IMR-90 (cell line): ENCODE data around the gene TMEM218. TPM values are rescaled to one million over a fixed set of nuclear protein-coding genes. Genes with fewer than 3 reads are reported as not detected.

ENCODE experiments used
- ATAC-seq: fragments of 200-7000 bp; cut with Tn5 transposase; 2 replicates; pipeline ENCODE4 v1.9.1; 2020; ENCODE audit warnings: low read depth, mild to moderate bottlenecking, moderate library complexity
- BruUV-seq: library from RNA; stranded (reverse); fragments of 400-500 nt; replicated peaks from 2 replicates; lab custom pipeline; 2021; lab: Mats Ljungman, UMichigan
- CTCF ChIA-PET: fragments of 300-600 bp; formaldehyde crosslinking; extraction: SDS; loops from one replicate; lab custom pipeline; 2021; ENCODE audit warnings: antibody characterized with exemption; lab: Yijun Ruan, JAX
- POLR2A ChIA-PET: fragments of 300-600 bp; sonication (Branson Sonifier 250); formaldehyde crosslinking; loops from one replicate; lab custom pipeline; 2022; ENCODE audit warnings: antibody characterized with exemption; ENCODE audit not compliant: unreplicated experiment; lab: Charles Lee
- DNase-seq: peaks from one replicate; pipeline ENCODE4 v3.0.0; 2013
- H2AFZ ChIP-seq: replicated peaks from 2 replicates; pipeline ENCODE3; 2013; ENCODE audit warnings: low read length, mild to moderate bottlenecking; ENCODE audit not compliant: poor library complexity
- H2AK5ac ChIP-seq: 2 replicates; pipeline ENCODE4 v1.6.1; 2013; ENCODE audit warnings: low read depth, low read length, inconsistent platforms
- H2AK9ac ChIP-seq: replicated peaks from 2 replicates; pipeline ENCODE3; 2013; ENCODE audit warnings: mild to moderate bottlenecking, low read depth, low read length, moderate library complexity; ENCODE audit not compliant: poor library complexity
- H2BK120ac ChIP-seq: 2 replicates; pipeline ENCODE4 v1.6.1; 2013; ENCODE audit warnings: low read depth, low read length, inconsistent platforms
- H2BK15ac ChIP-seq: 3 replicates; pipeline ENCODE4 v1.6.1; 2013; ENCODE audit warnings: low read depth, low read length, inconsistent platforms
- H2BK20ac ChIP-seq: 2 replicates; pipeline ENCODE4 v1.6.1; 2013; ENCODE audit warnings: low read depth, mild to moderate bottlenecking, inconsistent platforms, low read length, moderate library complexity
- H2BK5ac ChIP-seq: 2 replicates; pipeline ENCODE4 v1.6.1; 2013; ENCODE audit warnings: mild to moderate bottlenecking, low read depth, low read length, inconsistent platforms; ENCODE audit not compliant: poor library complexity, severe bottlenecking
- H3K14ac ChIP-seq: replicated peaks from 2 replicates; pipeline ENCODE4 v1.6.1; 2013; ENCODE audit warnings: low read depth, low read length, inconsistent platforms
- H3K18ac ChIP-seq: 2 replicates; pipeline ENCODE4 v1.6.1; 2013; ENCODE audit warnings: low read depth, low read length, control low read depth
- H3K23ac ChIP-seq: 2 replicates; pipeline ENCODE4 v1.6.1; 2013; ENCODE audit warnings: low read depth, low read length, inconsistent platforms
- H3K27ac ChIP-seq: 2 replicates; pipeline ENCODE4 v1.5.1; 2013; ENCODE audit warnings: mild to moderate bottlenecking, control low read depth, low read length; ENCODE audit not compliant: insufficient read depth
- H3K27me3 ChIP-seq: 2 replicates; pipeline ENCODE4 v1.6.1; 2013; ENCODE audit warnings: low read length; ENCODE audit not compliant: control insufficient read depth, insufficient read depth
- H3K36me3 ChIP-seq: 2 replicates; pipeline ENCODE4 v1.6.1; 2013; ENCODE audit warnings: low read length, mixed read lengths; ENCODE audit not compliant: control insufficient read depth, insufficient read depth
- H3K4ac ChIP-seq: 2 replicates; pipeline ENCODE4 v1.6.1; 2013; ENCODE audit warnings: low read depth, low read length, inconsistent platforms
- H3K4me1 ChIP-seq: 2 replicates; pipeline ENCODE4 v1.6.1; 2013; ENCODE audit warnings: low read length, mixed read lengths; ENCODE audit not compliant: control insufficient read depth, insufficient read depth
- H3K4me2 ChIP-seq: 2 replicates; pipeline ENCODE4 v1.6.1; 2013; ENCODE audit warnings: low read depth, mild to moderate bottlenecking, control low read depth, low read length, moderate library complexity
- H3K4me3 ChIP-seq: 2 replicates; pipeline ENCODE4 v1.5.1; 2013; ENCODE audit warnings: low read depth, mild to moderate bottlenecking, control low read depth, low read length, moderate library complexity; ENCODE audit not compliant: insufficient read depth
- H3K56ac ChIP-seq: 2 replicates; pipeline ENCODE4 v1.6.1; 2013; ENCODE audit warnings: low read length, inconsistent platforms; ENCODE audit not compliant: insufficient read depth; ENCODE audit errors: extremely low read depth
- H3K79me1 ChIP-seq, 2 experiments: 2 replicates each; pipeline ENCODE4 v1.6.1; 2013; ENCODE audit warnings: low read length in 2 of 2, inconsistent platforms in 1 of 2, low read depth in 1 of 2
- H3K9ac ChIP-seq: 2 replicates; pipeline ENCODE4 v1.6.1; 2013; ENCODE audit warnings: low read depth, low read length, control low read depth
- H3K9me1 ChIP-seq: 2 replicates; pipeline ENCODE4 v1.6.1; 2013; ENCODE audit warnings: low read length, inconsistent platforms; ENCODE audit not compliant: insufficient read depth
- H3K9me3 ChIP-seq: 2 replicates; pipeline ENCODE4 v1.6.1; 2013; ENCODE audit warnings: low read length; ENCODE audit not compliant: control insufficient read depth, insufficient read depth
- H4K20me1 ChIP-seq: 2 replicates; pipeline ENCODE4 v1.6.1; 2013; ENCODE audit warnings: low read length, inconsistent platforms; ENCODE audit not compliant: insufficient read depth
- H4K5ac ChIP-seq: 2 replicates; pipeline ENCODE4 v1.6.1; 2013; ENCODE audit warnings: mild to moderate bottlenecking, low read depth, low read length, control low read depth
- H4K8ac ChIP-seq, 2 experiments: 2 replicates each; pipeline ENCODE4 v1.6.1; 2013; ENCODE audit warnings: low read depth in 2 of 2, low read length in 2 of 2, control low read depth in 1 of 2, inconsistent platforms in 1 of 2
- H4K91ac ChIP-seq: 2 replicates; pipeline ENCODE4 v1.6.1; 2013; ENCODE audit warnings: low read depth, low read length, inconsistent platforms; ENCODE audit not compliant: insufficient read depth
- BHLHE40 ChIP-seq: fragments of 150-350 bp; IDR thresholded peaks from 2 replicates; pipeline ENCODE4 v1.6.1; 2016; ENCODE audit warnings: mild to moderate bottlenecking, low read depth, low read length
- CEBPB ChIP-seq: IDR thresholded peaks from 2 replicates; pipeline ENCODE4 v1.6.1; 2012; ENCODE audit warnings: low read depth, low read length, improper control_type of control experiment
- CHD1 ChIP-seq: IDR thresholded peaks from 2 replicates; pipeline ENCODE4 v1.6.1; 2012; ENCODE audit warnings: low read depth, low read length, improper control_type of control experiment
- FOS ChIP-seq: fragments of 150-350 bp; IDR thresholded peaks from 2 replicates; pipeline ENCODE4 v1.6.1; 2016; ENCODE audit warnings: low read depth, low read length
- MAFK ChIP-seq: IDR thresholded peaks from 2 replicates; pipeline ENCODE4 v1.6.1; 2012; ENCODE audit warnings: low read depth, low read length, improper control_type of control experiment
- MAZ ChIP-seq: IDR thresholded peaks from 2 replicates; pipeline ENCODE4 v1.6.1; 2012; ENCODE audit warnings: low read depth, mild to moderate bottlenecking, low read length, improper control_type of control experiment, moderate library complexity, borderline replicate concordance
- MXI1 ChIP-seq: IDR thresholded peaks from 2 replicates; pipeline ENCODE4 v1.6.1; 2012; ENCODE audit warnings: low read depth, mild to moderate bottlenecking, low read length, moderate library complexity, borderline replicate concordance
- RAD21 ChIP-seq: IDR thresholded peaks from 2 replicates; pipeline ENCODE4 v1.6.1; 2012; ENCODE audit warnings: low read length, improper control_type of control experiment
- RCOR1 ChIP-seq: IDR thresholded peaks from 2 replicates; pipeline ENCODE4 v1.6.1; 2012; ENCODE audit warnings: mild to moderate bottlenecking, low read length, improper control_type of control experiment; ENCODE audit not compliant: insufficient replicate concordance
- RFX5 ChIP-seq: IDR thresholded peaks from 2 replicates; pipeline ENCODE4 v1.8.0; 2012; ENCODE audit warnings: low read depth, mild to moderate bottlenecking, low read length, moderate library complexity
- SMC3 ChIP-seq: fragments of 150-350 bp; IDR thresholded peaks from 2 replicates; pipeline ENCODE4 v1.6.1; 2016; ENCODE audit warnings: low read depth, mild to moderate bottlenecking, antibody characterized with exemption, low read length, moderate library complexity
- WGBS, 2 experiments: methylation state at CpG; one replicate each; pipeline versions ENCODE4 v1.1.5 to v1.1.7; 2013; ENCODE audit warnings: missing lambda C conversion rate in 2 of 2; ENCODE audit not compliant: insufficient read length in 1 of 2; ENCODE audit errors: extremely low coverage in 2 of 2; 5-methylcytosine and 5-hydroxymethylcytosine counted together
- dilution Hi-C: fragments of 300-500 bp; cut with HindIII; formaldehyde crosslinking; loops from one replicate; pipeline ENCODE4 v1.14.3; 2018; ENCODE audit warnings: low sequenced_read_pairs; ENCODE audit not compliant: unreplicated experiment
- in situ Hi-C: fragments of 300-500 bp; cut with MboI; formaldehyde crosslinking; loops from 3 replicates; pipeline ENCODE4 v1.14.3; 2019; ENCODE audit warnings: low sequenced_read_pairs, inconsistent platforms, mixed read lengths
- intact Hi-C: fragments of 100-400 bp; cut with micrococcal nuclease; formaldehyde crosslinking; loops from 2 replicates; pipeline ENCODE4 v1.10.0; 2022
- polyA plus RNA-seq, 3 experiments: library from polyadenylated mRNA; depleted of rRNA; stranded (reverse); fragments of >200 nt; gene quantifications; 2 replicates each; pipeline ENCODE4 v1.2.3, GENCODE V29; 2012; ENCODE audit warnings: low replicate concordance in 1 of 3
- total RNA-seq: library from RNA; depleted of rRNA; stranded (reverse); fragments of >200 nt; gene quantifications from 2 replicates; pipeline ENCODE4 v1.2.3, GENCODE V29; 2012
- TF ChIP-seq, protein P1 (sequence below): fragments of 150-350 bp; IDR thresholded peaks from 2 replicates; pipeline ENCODE4 v1.6.1; 2016; ENCODE audit warnings: low read depth, mild to moderate bottlenecking, low read length, moderate library complexity, borderline replicate concordance
- TF ChIP-seq, protein P2 (sequence below): fragments of 150-350 bp; IDR thresholded peaks from 2 replicates; pipeline ENCODE4 v1.6.1; 2017; ENCODE audit warnings: mild to moderate bottlenecking, antibody characterized with exemption, low read length, low read depth
- TF ChIP-seq, protein P3 (sequence below): conservative IDR thresholded peaks from 2 replicates; pipeline ENCODE4 v1.5.1; 2012; ENCODE audit warnings: mild to moderate bottlenecking, low read depth, low read length, improper control_type of control experiment

The TMEM218 gene
- total and polyA plus RNA-seq, 2 of the 4 experiments (the other 2 are of a cell fraction) = 19.4 to 23.0 TPM

DNA sequence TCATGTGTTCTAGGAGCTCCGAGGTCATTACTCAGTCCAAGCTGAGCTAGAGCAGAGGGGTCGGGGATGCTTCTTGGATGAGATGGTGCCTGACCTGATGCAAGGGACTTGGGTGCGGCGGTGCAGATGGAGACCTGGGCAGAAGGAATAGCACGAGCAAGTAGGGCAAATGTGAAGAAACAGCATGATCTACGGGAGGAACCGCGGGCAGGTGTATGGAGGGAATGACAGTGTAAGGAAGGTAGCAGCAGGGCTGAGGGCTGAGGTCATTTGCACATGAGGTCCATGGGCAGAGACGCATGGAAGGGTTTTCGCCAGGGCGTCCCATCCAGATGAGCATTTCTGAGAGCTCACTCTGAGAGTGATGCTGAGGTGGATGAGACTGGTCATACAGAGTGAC is 33.4 kb downstream of the TMEM218 start:
- in situ Hi-C loops = no loop called here

More for the DNA sequence above, 33.4 kb downstream of the TMEM218 start:
- H3K56ac ChIP-seq = no peak overlapping the region
- no peak overlapping the region for H3K4me3 ChIP-seq
- peak overlapping the region; percentile 39 for H2AK9ac ChIP-seq
- POLR2A ChIA-PET = no interaction called here
- H3K27ac ChIP-seq = no peak overlapping the region
- TF ChIP-seq, protein P1, sequence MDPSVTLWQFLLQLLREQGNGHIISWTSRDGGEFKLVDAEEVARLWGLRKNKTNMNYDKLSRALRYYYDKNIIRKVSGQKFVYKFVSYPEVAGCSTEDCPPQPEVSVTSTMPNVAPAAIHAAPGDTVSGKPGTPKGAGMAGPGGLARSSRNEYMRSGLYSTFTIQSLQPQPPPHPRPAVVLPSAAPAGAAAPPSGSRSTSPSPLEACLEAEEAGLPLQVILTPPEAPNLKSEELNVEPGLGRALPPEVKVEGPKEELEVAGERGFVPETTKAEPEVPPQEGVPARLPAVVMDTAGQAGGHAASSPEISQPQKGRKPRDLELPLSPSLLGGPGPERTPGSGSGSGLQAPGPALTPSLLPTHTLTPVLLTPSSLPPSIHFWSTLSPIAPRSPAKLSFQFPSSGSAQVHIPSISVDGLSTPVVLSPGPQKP = no peak
- no peak for TF ChIP-seq RAD21
- no peak for TF ChIP-seq SMC3
- TF ChIP-seq CHD1 = no peak
- no peak for TF ChIP-seq BHLHE40
- no peak for TF ChIP-seq MAFK
- TF ChIP-seq CEBPB = no peak
- TF ChIP-seq, protein P2, sequence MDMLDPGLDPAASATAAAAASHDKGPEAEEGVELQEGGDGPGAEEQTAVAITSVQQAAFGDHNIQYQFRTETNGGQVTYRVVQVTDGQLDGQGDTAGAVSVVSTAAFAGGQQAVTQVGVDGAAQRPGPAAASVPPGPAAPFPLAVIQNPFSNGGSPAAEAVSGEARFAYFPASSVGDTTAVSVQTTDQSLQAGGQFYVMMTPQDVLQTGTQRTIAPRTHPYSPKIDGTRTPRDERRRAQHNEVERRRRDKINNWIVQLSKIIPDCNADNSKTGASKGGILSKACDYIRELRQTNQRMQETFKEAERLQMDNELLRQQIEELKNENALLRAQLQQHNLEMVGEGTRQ = no peak
- TF ChIP-seq, protein P3, sequence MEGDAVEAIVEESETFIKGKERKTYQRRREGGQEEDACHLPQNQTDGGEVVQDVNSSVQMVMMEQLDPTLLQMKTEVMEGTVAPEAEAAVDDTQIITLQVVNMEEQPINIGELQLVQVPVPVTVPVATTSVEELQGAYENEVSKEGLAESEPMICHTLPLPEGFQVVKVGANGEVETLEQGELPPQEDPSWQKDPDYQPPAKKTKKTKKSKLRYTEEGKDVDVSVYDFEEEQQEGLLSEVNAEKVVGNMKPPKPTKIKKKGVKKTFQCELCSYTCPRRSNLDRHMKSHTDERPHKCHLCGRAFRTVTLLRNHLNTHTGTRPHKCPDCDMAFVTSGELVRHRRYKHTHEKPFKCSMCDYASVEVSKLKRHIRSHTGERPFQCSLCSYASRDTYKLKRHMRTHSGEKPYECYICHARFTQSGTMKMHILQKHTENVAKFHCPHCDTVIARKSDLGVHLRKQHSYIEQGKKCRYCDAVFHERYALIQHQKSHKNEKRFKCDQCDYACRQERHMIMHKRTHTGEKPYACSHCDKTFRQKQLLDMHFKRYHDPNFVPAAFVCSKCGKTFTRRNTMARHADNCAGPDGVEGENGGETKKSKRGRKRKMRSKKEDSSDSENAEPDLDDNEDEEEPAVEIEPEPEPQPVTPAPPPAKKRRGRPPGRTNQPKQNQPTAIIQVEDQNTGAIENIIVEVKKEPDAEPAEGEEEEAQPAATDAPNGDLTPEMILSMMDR = no peak
- TF ChIP-seq RFX5 = no peak
- TF ChIP-seq MAZ = no peak
- TF ChIP-seq FOS = no peak
- no peak for TF ChIP-seq RCOR1
- TF ChIP-seq MXI1 = no peak
- BruUV-seq = no TSS peak
- no peaks in the 10 kb centered on the region for H3K79me1 ChIP-seq
- no peaks in the 10 kb centered on the region; the same call in 1 of the 2 replicates for H3K27me3 ChIP-seq
- CTCF ChIA-PET = interaction anchor here (1.0 kb wide), 1 partner anchor 13 kb away, joined by 4 read pairs; no protein-coding TSS in a partner anchor
- no peak overlapping the region for H4K5ac ChIP-seq
- no peak overlapping the region for H2BK120ac ChIP-seq
- peaks cover 5% of the 10 kb centered on the region; the same call in 1 of the 2 replicates for H3K4me1 ChIP-seq
- no peak overlapping the region for H4K91ac ChIP-seq
- peaks cover 11% of the 10 kb centered on the region; the same call in 1 of the 2 replicates for H3K9me1 ChIP-seq
- H3K4ac ChIP-seq = no peak overlapping the region
- no peak overlapping the region for H4K8ac ChIP-seq
- no peaks in the 10 kb centered on the region for H4K20me1 ChIP-seq
- WGBS, 2 experiments = 98% methylated on average over 7 of the region's 11 CpGs; no CpG with 5 or more reads in 1 of the 2 experiments
- DNase-seq = no peak
- no peak overlapping the region for H3K18ac ChIP-seq
- no peak overlapping the region for H3K4me2 ChIP-seq
- H2BK15ac ChIP-seq = no peak overlapping the region
- no peak overlapping the region for H2AK5ac ChIP-seq
- H3K23ac ChIP-seq = no peak overlapping the region
- no peak overlapping the region for H2AFZ ChIP-seq
- no peak for ATAC-seq
- no peak overlapping the region for H2BK5ac ChIP-seq
- dilution Hi-C loops (no loop called here), intact Hi-C loops (no loop called here)
- no peak overlapping the region for H2BK20ac ChIP-seq
- H3K9ac ChIP-seq = no peak overlapping the region
- H3K36me3 ChIP-seq = no peaks in the 10 kb centered on the region
- no peaks in the 10 kb centered on the region for H3K9me3 ChIP-seq
- H3K14ac ChIP-seq = no peak overlapping the region
